Myocyte (in vitro differentiated cells): ENCODE results near the gene MLXIP. TPM values are rescaled to one million over a fixed set of nuclear protein-coding genes. Genes with fewer than 3 reads are reported as not detected.
"Not testable (repeated sequence)": the region's sequence is repeated elsewhere in the genome, so short reads cannot be mapped to it uniquely, and the experiment has no call there.

Experiments used
- DNase-seq: peaks from one replicate; pipeline ENCODE4 v3.0.0-alpha.2; 2012; ENCODE audit warnings: low read depth
- total RNA-seq: library from RNA; depleted of rRNA; stranded (reverse); fragments of >200 nt; gene quantifications from 2 replicates; pipeline ENCODE4 v1.2.3, GENCODE V29; 2014

MLXIP gene
- total RNA-seq, 1 donor from 2014 or later = 14.6 TPM

- peak; percentile 91 for DNase-seq
Measured at GRCh38 chr12:122051231-122051876, 27.2 kb upstream of the MLXIP start.

GRCh38 chr12:122052285-122052684 lies 26.3 kb upstream of the MLXIP start:
- no peak for DNase-seq

GRCh38 chr12:122054842-122055520 lies 23.6 kb upstream of the MLXIP start:
- peak; percentile 36 for DNase-seq

- not testable (repeated sequence) for DNase-seq
Measured at GRCh38 chr12:122056406-122056805, 22.1 kb upstream of the MLXIP start.

GRCh38 chr12:122057007-122057735 lies 21.4 kb upstream of the MLXIP start:
- no peak for DNase-seq

GRCh38 chr12:122057769-122058168 lies 20.8 kb upstream of the MLXIP start:
- DNase-seq = no peak

GRCh38 chr12:122058549-122059149 lies 19.9 kb upstream of the MLXIP start:
- no peak for DNase-seq

- DNase-seq = no peak
Measured at GRCh38 chr12:122059203-122059960, 19.2 kb upstream of the MLXIP start.

- DNase-seq = no peak
Measured at GRCh38 chr12:122060081-122060501, 18.5 kb upstream of the MLXIP start.

GRCh38 chr12:122061253-122061652 lies 17.3 kb upstream of the MLXIP start:
- no peak for DNase-seq

- no peak for DNase-seq
Measured at GRCh38 chr12:122062832-122063693, 15.5 kb upstream of the MLXIP start.

- DNase-seq = no peak
Measured at GRCh38 chr12:122063694-122064024, 14.9 kb upstream of the MLXIP start.

GRCh38 chr12:122064025-122064777 lies 14.4 kb upstream of the MLXIP start:
- peak; percentile 74 for DNase-seq

GRCh38 chr12:122064780-122065588 lies 13.6 kb upstream of the MLXIP start:
- DNase-seq = peak; percentile 67

GRCh38 chr12:122067548-122067947 lies 11.0 kb upstream of the MLXIP start:
- no peak for DNase-seq

- DNase-seq = no peak
Measured at GRCh38 chr12:122067966-122068365, 10.6 kb upstream of the MLXIP start.

- peak; percentile 89 for DNase-seq
Measured at GRCh38 chr12:122072031-122072970, 6.3 kb upstream of the MLXIP start.
